ENCODE data around the gene VCL. TPM values are rescaled to one million over a fixed set of nuclear protein-coding genes. Genes with fewer than 3 reads are reported as not detected.

Gene VCL
- total and polyA plus RNA-seq, 2 donors (not counting 1 experiment from before 2014, with no cell fraction given): 161 to 316 TPM

DNA sequence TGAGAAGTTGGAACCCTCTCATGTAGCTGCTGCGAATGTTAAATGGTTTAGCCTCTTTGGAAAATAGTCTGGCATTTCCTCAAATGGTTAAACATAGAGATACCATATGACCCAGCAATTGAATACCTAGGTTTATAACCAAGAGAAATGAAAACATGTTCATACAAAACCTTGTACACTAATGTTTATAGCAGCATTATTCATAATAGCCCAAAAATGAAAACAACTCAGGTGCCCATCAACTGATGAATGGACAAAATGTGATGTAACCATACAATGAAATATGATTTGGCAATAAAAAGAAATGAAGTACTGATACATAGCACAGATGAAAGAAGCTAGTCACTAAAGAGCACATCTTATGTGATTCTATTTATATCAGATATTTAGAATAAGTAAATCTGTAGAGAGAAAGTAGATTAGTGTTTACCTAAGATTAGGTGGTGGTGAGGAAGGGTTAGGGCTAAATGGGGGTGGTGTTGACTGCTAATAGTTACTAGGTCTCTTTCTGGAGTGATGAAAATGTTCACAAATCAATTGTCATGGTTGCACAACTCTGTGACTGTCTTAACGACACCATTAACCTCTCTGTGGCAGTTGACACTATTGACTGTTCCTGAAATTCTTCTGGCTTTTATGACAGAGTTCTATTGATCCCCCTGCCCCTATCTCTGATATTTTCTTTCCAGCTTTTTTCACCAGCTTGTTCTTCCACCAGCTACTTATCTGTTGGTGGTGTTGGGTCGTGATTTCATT, 35.2 kb downstream of the VCL start:
- H3K9ac ChIP-seq (ENCODE audit: insufficient read depth, low read length): no peak overlapping the region
- peaks cover 23% of the 10 kb centered on the region for H3K4me1 ChIP-seq (ENCODE audit: control insufficient read depth, extremely low read depth, insufficient read depth, low read length)
- no peaks in the 10 kb centered on the region for H4K20me1 ChIP-seq (ENCODE audit: control insufficient read depth, extremely low read depth, insufficient read depth, low read length)
- TF ChIP-seq EZH2 (IDR thresholded peaks at IDR 0.05; ENCODE audit: low read length, missing control alignments): no peak
- TF ChIP-seq, protein P1, sequence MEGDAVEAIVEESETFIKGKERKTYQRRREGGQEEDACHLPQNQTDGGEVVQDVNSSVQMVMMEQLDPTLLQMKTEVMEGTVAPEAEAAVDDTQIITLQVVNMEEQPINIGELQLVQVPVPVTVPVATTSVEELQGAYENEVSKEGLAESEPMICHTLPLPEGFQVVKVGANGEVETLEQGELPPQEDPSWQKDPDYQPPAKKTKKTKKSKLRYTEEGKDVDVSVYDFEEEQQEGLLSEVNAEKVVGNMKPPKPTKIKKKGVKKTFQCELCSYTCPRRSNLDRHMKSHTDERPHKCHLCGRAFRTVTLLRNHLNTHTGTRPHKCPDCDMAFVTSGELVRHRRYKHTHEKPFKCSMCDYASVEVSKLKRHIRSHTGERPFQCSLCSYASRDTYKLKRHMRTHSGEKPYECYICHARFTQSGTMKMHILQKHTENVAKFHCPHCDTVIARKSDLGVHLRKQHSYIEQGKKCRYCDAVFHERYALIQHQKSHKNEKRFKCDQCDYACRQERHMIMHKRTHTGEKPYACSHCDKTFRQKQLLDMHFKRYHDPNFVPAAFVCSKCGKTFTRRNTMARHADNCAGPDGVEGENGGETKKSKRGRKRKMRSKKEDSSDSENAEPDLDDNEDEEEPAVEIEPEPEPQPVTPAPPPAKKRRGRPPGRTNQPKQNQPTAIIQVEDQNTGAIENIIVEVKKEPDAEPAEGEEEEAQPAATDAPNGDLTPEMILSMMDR (conservative IDR thresholded peaks at IDR 0.05 in 1 of 2, IDR thresholded peaks at IDR 0.05 in 1 of 2; ENCODE audit: low read depth in 1 of 2, low read length in 2 of 2): no peak
- H2AFZ ChIP-seq (ENCODE audit: low read length): no peak overlapping the region
- no peak overlapping the region for H3K4me3 ChIP-seq (replicated peaks in 1 of 4; ENCODE audit: control extremely low read depth in 1 of 4, insufficient read depth in 1 of 4, low read depth in 3 of 4, low read length in 4 of 4)
- H3K9me3 ChIP-seq (ENCODE audit: control insufficient read depth, insufficient read depth, low read depth, low read length): no peaks in the 10 kb centered on the region
- peaks cover 1% of the 10 kb centered on the region for H3K36me3 ChIP-seq (ENCODE audit: control insufficient read depth, insufficient read depth, low read length)
- no peak overlapping the region for H3K27ac ChIP-seq (ENCODE audit: insufficient read depth, low read length)
- DNase-seq (ENCODE audit: low read depth in 2 of 2): no peak
- H3K79me2 ChIP-seq (ENCODE audit: control insufficient read depth, insufficient read depth, low read length): peaks cover 79% of the 10 kb centered on the region
- no peak overlapping the region for H3K4me2 ChIP-seq (ENCODE audit: extremely low read depth, insufficient read depth, low read length)
- no peaks in the 10 kb centered on the region for H3K27me3 ChIP-seq (ENCODE audit: control insufficient read depth, insufficient read depth, low read length)

- H3K4me1 ChIP-seq (ENCODE audit: control insufficient read depth, extremely low read depth, insufficient read depth, low read length): peaks cover 26% of the 10 kb centered on the region
- no peak overlapping the region for H3K4me2 ChIP-seq (ENCODE audit: extremely low read depth, insufficient read depth, low read length)
- H3K9ac ChIP-seq (ENCODE audit: insufficient read depth, low read length): no peak overlapping the region
- H3K4me3 ChIP-seq (replicated peaks in 1 of 4; ENCODE audit: control extremely low read depth in 1 of 4, insufficient read depth in 1 of 4, low read depth in 3 of 4, low read length in 4 of 4): no peak overlapping the region
- DNase-seq (ENCODE audit: low read depth in 2 of 2): no peak
- peaks cover 1% of the 10 kb centered on the region for H3K36me3 ChIP-seq (ENCODE audit: control insufficient read depth, insufficient read depth, low read length)
- H3K9me3 ChIP-seq (ENCODE audit: control insufficient read depth, insufficient read depth, low read depth, low read length): no peaks in the 10 kb centered on the region
- H2AFZ ChIP-seq (ENCODE audit: low read length): no peak overlapping the region
- no peaks in the 10 kb centered on the region for H3K27me3 ChIP-seq (ENCODE audit: control insufficient read depth, insufficient read depth, low read length)
- no peak overlapping the region for H3K27ac ChIP-seq (ENCODE audit: insufficient read depth, low read length)
- TF ChIP-seq, protein P1 (conservative IDR thresholded peaks at IDR 0.05 in 1 of 2, IDR thresholded peaks at IDR 0.05 in 1 of 2; ENCODE audit: low read depth in 1 of 2, low read length in 2 of 2): no peak
- TF ChIP-seq EZH2 (IDR thresholded peaks at IDR 0.05; ENCODE audit: low read length, missing control alignments): no peak
- peaks cover 83% of the 10 kb centered on the region for H3K79me2 ChIP-seq (ENCODE audit: control insufficient read depth, insufficient read depth, low read length)
- no peaks in the 10 kb centered on the region for H4K20me1 ChIP-seq (ENCODE audit: control insufficient read depth, extremely low read depth, insufficient read depth, low read length)
Measured at GRCh38 chr10:74033702-74034101, 35.8 kb downstream of the VCL start.

DNA sequence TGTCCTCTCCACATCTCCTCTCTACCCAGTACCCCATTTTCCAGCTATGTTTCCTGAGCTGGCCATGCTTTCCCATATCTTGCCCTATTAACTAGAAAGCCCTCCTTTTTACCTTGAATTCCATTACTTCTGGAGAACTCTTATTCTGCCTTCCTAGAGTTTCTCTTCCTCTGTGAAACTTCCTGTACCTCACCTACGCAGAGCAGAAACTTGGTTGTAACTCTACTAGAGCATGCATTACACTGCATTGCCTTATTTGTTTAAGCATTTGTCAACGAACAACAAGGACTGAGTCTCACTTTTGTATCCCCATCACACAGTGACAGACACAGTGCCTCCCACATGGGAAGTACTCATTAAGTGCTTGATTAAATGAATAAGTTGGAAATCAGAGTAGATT, 36.4 kb downstream of the VCL start:
- DNase-seq (ENCODE audit: low read depth in 2 of 2): no peak
- Histone ChIP-seq H3K79me2 (ENCODE audit: control insufficient read depth, insufficient read depth, low read length) (peaks cover 81% of the 10 kb centered on the region), H3K27ac (ENCODE audit: insufficient read depth, low read length) (no peak overlapping the region), H3K4me1 (ENCODE audit: control insufficient read depth, extremely low read depth, insufficient read depth, low read length) (peaks cover 24% of the 10 kb centered on the region), H3K4me3 (replicated peaks in 1 of 4; ENCODE audit: control extremely low read depth in 1 of 4, insufficient read depth in 1 of 4, low read depth in 3 of 4, low read length in 4 of 4) (no peak overlapping the region), H3K27me3 (ENCODE audit: control insufficient read depth, insufficient read depth, low read length) (no peaks in the 10 kb centered on the region), H2AFZ (ENCODE audit: low read length) (no peak overlapping the region), H3K9me3 (ENCODE audit: control insufficient read depth, insufficient read depth, low read depth, low read length) (no peaks in the 10 kb centered on the region), H3K4me2 (ENCODE audit: extremely low read depth, insufficient read depth, low read length) (no peak overlapping the region), H3K9ac (ENCODE audit: insufficient read depth, low read length) (no peak overlapping the region), H3K36me3 (ENCODE audit: control insufficient read depth, insufficient read depth, low read length) (peaks cover 1% of the 10 kb centered on the region), H4K20me1 (ENCODE audit: control insufficient read depth, extremely low read depth, insufficient read depth, low read length) (no peaks in the 10 kb centered on the region)
- no peak for TF ChIP-seq EZH2 (IDR thresholded peaks at IDR 0.05; ENCODE audit: low read length, missing control alignments)
- TF ChIP-seq, protein P1 (conservative IDR thresholded peaks at IDR 0.05 in 1 of 2, IDR thresholded peaks at IDR 0.05 in 1 of 2; ENCODE audit: low read depth in 1 of 2, low read length in 2 of 2): no peak
